PC-9 (cell line): ENCODE results near the gene CEP192.
"Not testable (repeated sequence)": the region's sequence is repeated elsewhere in the genome, so short reads cannot be mapped to it uniquely, and the experiment has no call there.

Experiments used
- CTCF ChIP-seq: fragments of 200-600 bp; sonication (generic); conservative IDR thresholded peaks from 2 replicates; pipeline ENCODE4 v1.6.1; 2017; ENCODE audit warnings: mixed run types, antibody characterized with exemption, mild to moderate bottlenecking, moderate library complexity
- EZH2 ChIP-seq: fragments of 200-600 bp; sonication (generic); IDR thresholded peaks from 2 replicates; pipeline ENCODE4 v1.8.0; 2017; ENCODE audit warnings: antibody characterized with exemption, low read depth

DNA sequence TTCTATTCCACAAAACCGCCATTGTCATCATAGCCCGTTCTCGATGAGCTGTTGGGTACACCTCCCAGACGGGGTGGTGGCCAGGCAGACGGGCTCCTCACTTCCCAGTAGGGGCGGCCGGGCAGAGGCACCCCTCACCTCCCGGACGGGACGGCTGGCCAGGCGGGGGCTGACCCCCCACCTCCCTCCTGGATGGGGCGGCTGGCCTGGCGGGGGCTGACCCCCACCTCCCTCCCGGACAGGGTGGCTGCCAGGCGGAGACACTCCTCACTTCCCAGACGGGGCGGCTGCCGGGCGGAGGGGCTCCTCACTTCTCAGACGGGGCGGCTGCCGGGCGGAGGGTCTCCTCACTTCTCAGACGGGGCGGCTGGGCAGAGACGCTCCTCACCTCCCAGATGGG is 106.9 kb downstream of the CEP192 start:
- not testable (repeated sequence) for TF ChIP-seq EZH2, CTCF
